Keratinocyte (primary cell): ENCODE measurements around the gene PCYT1B. TPM values are rescaled to one million over a fixed set of nuclear protein-coding genes. Genes with fewer than 3 reads are reported as not detected.

Experiments
- DNase-seq: peaks from one replicate; pipeline ENCODE4 v3.0.0-alpha.2; 2011; ENCODE audit warnings: low read depth, missing footprints, low spot score
- FAIRE-seq: peaks from 2 replicates; lab custom pipeline; 2011; peaks lifted over from hg19 to GRCh38; lab: Jason Lieb, UNC
- H2AFZ ChIP-seq: 2 replicates; pipeline ENCODE4 v1.6.0; 2012; ENCODE audit warnings: low read length, control low read depth, inconsistent platforms; ENCODE audit not compliant: control insufficient read depth
- H3K27ac ChIP-seq: 2 replicates; pipeline ENCODE4 v1.5.1; 2011; ENCODE audit warnings: low read length; ENCODE audit not compliant: control insufficient read depth, insufficient read depth
- H3K27me3 ChIP-seq: 3 replicates; pipeline ENCODE4 v1.6.0; 2011; ENCODE audit warnings: low read length; ENCODE audit not compliant: control insufficient read depth, insufficient read depth; ENCODE audit errors: extremely low read depth
- H3K36me3 ChIP-seq, 2 experiments: 2 replicates in 1 of 2; 3 replicates in 1 of 2; pipeline ENCODE4 v1.5.1; 2011; ENCODE audit warnings: low read length in 2 of 2, mild to moderate bottlenecking in 1 of 2; ENCODE audit not compliant: control insufficient read depth in 2 of 2, insufficient read depth in 2 of 2; ENCODE audit errors: extremely low read depth in 1 of 2
- H3K4me1 ChIP-seq: 3 replicates; pipeline ENCODE4 v1.5.1; 2011; ENCODE audit warnings: low read length; ENCODE audit not compliant: control insufficient read depth, insufficient read depth; ENCODE audit errors: extremely low read depth
- H3K4me2 ChIP-seq: 3 replicates; pipeline ENCODE4 v1.6.0; 2011; ENCODE audit warnings: low read depth, low read length; ENCODE audit not compliant: control insufficient read depth, insufficient read depth; ENCODE audit errors: extremely low read depth
- H3K4me3 ChIP-seq, 3 experiments: fragments of 200-600 bp in 1 of 3; sonication (generic) in 1 of 3; 2 replicates in 2 of 3; 3 replicates in 1 of 3; pipeline ENCODE4 v1.5.1; 2011 to 2016; ENCODE audit warnings: low read length in 3 of 3, mild to moderate bottlenecking in 3 of 3, control low read depth in 2 of 3, inconsistent platforms in 1 of 3, low read depth in 1 of 3, mixed read lengths in 1 of 3, mixed run types in 1 of 3, moderate library complexity in 1 of 3; ENCODE audit not compliant: control insufficient read depth in 2 of 3, insufficient read depth in 2 of 3; ENCODE audit errors: extremely low read depth in 1 of 3
- H3K79me2 ChIP-seq: 2 replicates; pipeline ENCODE4 v1.6.0; 2012; ENCODE audit warnings: low read length; ENCODE audit not compliant: control insufficient read depth, insufficient read depth
- H3K9ac ChIP-seq: 3 replicates; pipeline ENCODE4 v1.6.0; 2011; ENCODE audit warnings: low read length; ENCODE audit not compliant: control insufficient read depth, insufficient read depth; ENCODE audit errors: extremely low read depth
- H3K9me1 ChIP-seq: 3 replicates; pipeline ENCODE4 v1.6.0; 2011; ENCODE audit warnings: low read length; ENCODE audit not compliant: control insufficient read depth, insufficient read depth; ENCODE audit errors: extremely low read depth
- H3K9me3 ChIP-seq: 2 replicates; pipeline ENCODE4 v1.5.1; 2012; ENCODE audit warnings: low read depth, low read length; ENCODE audit not compliant: control insufficient read depth
- H4K20me1 ChIP-seq: 3 replicates; pipeline ENCODE4 v1.6.0; 2011; ENCODE audit warnings: low read length; ENCODE audit not compliant: control insufficient read depth, insufficient read depth; ENCODE audit errors: extremely low read depth
- CTCF ChIP-seq, 3 experiments: IDR thresholded peaks in 1 of 3; conservative IDR thresholded peaks in 1 of 3; optimal IDR thresholded peaks in 1 of 3; 2 replicates in 2 of 3; 3 replicates in 1 of 3; pipeline versions ENCODE3 to v1.5.1; 2011; ENCODE audit warnings: low read length in 3 of 3, mild to moderate bottlenecking in 3 of 3, moderate library complexity in 2 of 3, control low read depth in 1 of 3, inconsistent platforms in 1 of 3; ENCODE audit not compliant: insufficient read depth in 2 of 3; ENCODE audit errors: extremely low read depth in 1 of 3
- EZH2 ChIP-seq: IDR thresholded peaks from one replicate; pipeline ENCODE4 v1.6.1; 2012; ENCODE audit warnings: inconsistent platforms, mild to moderate bottlenecking, low read length, moderate library complexity
- dilution Hi-C: fragments of 300-500 bp; cut with MboI; formaldehyde crosslinking; loops from one replicate; pipeline ENCODE4 v1.7.0; 2020; ENCODE audit warnings: low sequenced_read_pairs; ENCODE audit not compliant: extremely low pct_ligation_motif_present
- polyA plus RNA-seq, 5 experiments: library from polyadenylated mRNA; depleted of rRNA in 3 of 5; stranded (reverse) in 3 of 5; stranded (forward) in 1 of 5; unstranded in 1 of 5; fragments of >200 nt; gene quantifications; 1 replicate in 1 of 5; 2 replicates in 3 of 5; 3 replicates in 1 of 5; pipeline versions ENCODE4 v1.2.1 to v1.2.3, GENCODE V29; 2011 to 2012; ENCODE audit warnings: missing spikeins in 2 of 5, low read depth in 1 of 5, low replicate concordance in 1 of 5

Gene PCYT1B
- polyA plus RNA-seq, 1 donor (not counting 4 experiments of a cell fraction or from before 2014, with no cell fraction given) = 3.7 TPM

DNA sequence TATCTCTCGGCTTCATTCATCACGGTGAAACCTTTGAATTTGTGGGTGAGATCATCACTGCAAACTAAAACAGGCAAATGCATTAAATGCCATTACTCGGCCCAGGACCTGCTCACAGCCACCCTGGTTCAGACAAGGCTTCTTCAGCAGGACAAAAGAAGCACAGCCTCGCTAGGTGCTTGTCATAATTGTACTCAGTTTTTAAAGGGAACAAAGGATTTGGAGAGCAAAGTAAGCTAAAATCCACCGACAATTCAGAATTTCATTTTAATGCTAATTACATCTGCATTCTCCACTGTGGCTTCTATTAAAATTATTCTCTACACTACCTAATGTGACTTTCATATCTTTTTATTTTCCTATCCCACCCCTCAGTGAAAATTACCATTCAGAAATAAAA, 57.0 kb downstream of the PCYT1B start:
- FAIRE-seq (no peak), DNase-seq (no peak)
- H3K36me3 ChIP-seq = no peaks in the 10 kb centered on the region
- H3K79me2 ChIP-seq = no peaks in the 10 kb centered on the region
- no peaks in the 10 kb centered on the region for H3K27me3 ChIP-seq
- H3K4me2 ChIP-seq = no peak overlapping the region
- no peak for TF ChIP-seq EZH2
- TF ChIP-seq CTCF (optimal IDR thresholded peaks at IDR 0.05 in 1 of 3, IDR thresholded peaks at IDR 0.05 in 1 of 3, conservative IDR thresholded peaks at IDR 0.05 in 1 of 3; ENCODE audit: extremely low read depth in 1 of 3, insufficient read depth in 2 of 3, low read length in 3 of 3) = no peak
- no peak overlapping the region for H3K27ac ChIP-seq
- no peaks in the 10 kb centered on the region for H3K4me1 ChIP-seq
- dilution Hi-C loops = no loop called here
- H2AFZ ChIP-seq = no peak overlapping the region
- H4K20me1 ChIP-seq = no peaks in the 10 kb centered on the region
- no peak overlapping the region for H3K4me3 ChIP-seq
- H3K9me1 ChIP-seq = no peaks in the 10 kb centered on the region
- no peaks in the 10 kb centered on the region for H3K9me3 ChIP-seq
- no peak overlapping the region for H3K9ac ChIP-seq

DNA sequence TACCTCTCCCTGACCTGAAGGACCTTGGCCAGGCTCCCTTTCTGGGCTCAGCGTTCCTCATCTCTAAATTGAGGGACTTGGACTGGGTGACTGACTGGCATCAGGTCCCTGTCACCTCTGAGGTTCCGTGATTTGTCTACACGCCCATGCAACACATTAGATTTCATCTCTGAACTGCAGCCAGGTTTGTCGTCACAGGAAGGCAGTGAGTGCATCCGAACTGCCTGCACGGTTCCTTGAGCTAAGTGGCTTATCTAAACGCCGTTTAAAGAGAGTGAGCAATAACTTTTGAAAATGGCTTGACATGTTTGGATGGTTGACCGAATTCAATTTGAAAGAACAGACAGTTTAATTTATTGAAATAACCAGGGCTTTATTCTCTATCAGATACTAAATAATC, 70.1 kb downstream of the PCYT1B start:
- H3K4me3 ChIP-seq = no peak overlapping the region
- dilution Hi-C loops = no loop called here
- no peak overlapping the region for H2AFZ ChIP-seq
- H3K79me2 ChIP-seq = no peaks in the 10 kb centered on the region
- no peak for DNase-seq
- no peak for FAIRE-seq
- no peaks in the 10 kb centered on the region for H3K9me3 ChIP-seq
- H3K4me2 ChIP-seq = no peak overlapping the region
- H3K9me1 ChIP-seq = no peaks in the 10 kb centered on the region
- no peak overlapping the region for H3K9ac ChIP-seq
- no peaks in the 10 kb centered on the region for H3K4me1 ChIP-seq
- no peak overlapping the region for H3K27ac ChIP-seq
- no peaks in the 10 kb centered on the region for H3K36me3 ChIP-seq
- no peaks in the 10 kb centered on the region for H3K27me3 ChIP-seq
- TF ChIP-seq CTCF (optimal IDR thresholded peaks at IDR 0.05 in 1 of 3, IDR thresholded peaks at IDR 0.05 in 1 of 3, conservative IDR thresholded peaks at IDR 0.05 in 1 of 3; ENCODE audit: extremely low read depth in 1 of 3, insufficient read depth in 2 of 3, low read length in 3 of 3) (no peak), EZH2 (no peak)
- no peaks in the 10 kb centered on the region for H4K20me1 ChIP-seq
